DMS114 treated with DMSO at 0.1 percent for 48 hours (cell line): ENCODE measurements around the gene ARMC5.
A peak's percentile ranks its signal among the peaks of the same experiment; 100 is the strongest.
"Not testable (repeated sequence)": the region's sequence is repeated elsewhere in the genome, so short reads cannot be mapped to it uniquely, and the experiment has no call there.

Experiments used
- DNase-seq: peaks from one replicate; lab custom pipeline; 2025; ENCODE audit not compliant: unreplicated experiment; lab: John Stamatoyannopoulos, UW

Gene ARMC5, protein sequence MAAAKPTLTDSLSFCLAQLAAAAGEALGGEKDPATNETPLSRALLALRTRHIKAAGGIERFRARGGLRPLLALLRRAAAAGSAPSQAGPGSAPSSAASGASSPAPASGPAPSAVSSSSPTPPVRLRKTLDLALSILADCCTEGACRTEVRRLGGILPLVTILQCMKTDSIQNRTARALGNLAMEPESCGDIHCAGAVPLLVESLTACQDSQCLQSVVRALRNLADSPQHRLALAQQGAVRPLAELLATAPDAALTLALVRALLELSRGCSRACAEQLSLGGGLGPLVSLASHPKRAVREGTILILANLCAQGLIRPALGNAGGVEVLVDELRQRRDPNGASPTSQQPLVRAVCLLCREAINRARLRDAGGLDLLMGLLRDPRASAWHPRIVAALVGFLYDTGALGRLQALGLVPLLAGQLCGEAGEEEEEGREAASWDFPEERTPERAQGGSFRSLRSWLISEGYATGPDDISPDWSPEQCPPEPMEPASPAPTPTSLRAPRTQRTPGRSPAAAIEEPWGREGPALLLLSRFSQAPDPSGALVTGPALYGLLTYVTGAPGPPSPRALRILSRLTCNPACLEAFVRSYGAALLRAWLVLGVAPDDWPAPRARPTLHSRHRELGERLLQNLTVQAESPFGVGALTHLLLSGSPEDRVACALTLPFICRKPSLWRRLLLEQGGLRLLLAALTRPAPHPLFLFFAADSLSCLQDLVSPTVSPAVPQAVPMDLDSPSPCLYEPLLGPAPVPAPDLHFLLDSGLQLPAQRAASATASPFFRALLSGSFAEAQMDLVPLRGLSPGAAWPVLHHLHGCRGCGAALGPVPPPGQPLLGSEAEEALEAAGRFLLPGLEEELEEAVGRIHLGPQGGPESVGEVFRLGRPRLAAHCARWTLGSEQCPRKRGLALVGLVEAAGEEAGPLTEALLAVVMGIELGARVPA

DNA sequence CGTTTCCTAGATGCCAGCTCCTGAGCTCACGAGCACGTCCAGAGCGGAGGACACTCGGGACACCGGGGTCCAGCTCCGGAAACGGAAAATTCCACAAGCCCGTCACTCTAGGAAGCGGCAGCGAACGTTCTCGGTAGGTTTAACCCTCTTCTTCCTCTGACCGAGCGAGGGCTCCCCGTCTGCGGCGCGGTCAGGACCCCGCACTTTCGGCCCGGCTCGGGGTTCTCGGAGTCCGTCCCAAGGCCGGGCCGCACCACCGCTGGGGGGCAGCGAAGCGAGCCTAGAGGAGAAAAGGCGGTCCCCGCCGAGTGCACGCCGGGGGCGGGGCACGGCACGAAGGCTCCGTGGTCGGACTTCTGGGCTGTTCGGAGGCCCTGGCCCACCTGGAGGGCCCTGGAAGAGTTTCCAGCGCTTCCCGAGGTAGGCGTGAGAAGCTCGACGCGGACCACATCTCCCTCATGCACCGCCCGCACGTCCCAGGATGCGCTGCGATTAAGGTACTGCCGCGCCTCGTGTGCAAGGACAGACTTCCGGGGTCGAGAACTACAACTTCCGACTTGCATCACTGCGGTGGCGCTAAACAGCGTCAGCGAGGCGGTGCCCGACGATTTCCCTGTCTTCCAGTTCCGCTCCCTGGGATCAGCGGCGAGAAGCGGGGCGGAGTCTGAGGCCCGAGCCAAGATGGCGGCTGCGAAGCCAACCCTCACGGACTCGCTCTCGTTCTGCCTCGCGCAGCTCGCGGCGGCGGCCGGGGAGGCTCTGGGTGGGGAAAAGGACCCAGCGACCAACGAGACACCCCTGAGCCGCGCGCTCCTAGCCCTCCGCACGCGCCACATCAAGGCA lies at the start of gene ARMC5:
TSS of gene ARMC5 (plus strand) at position 658 of the 843 bp plus-strand sequence. CDS start at position 682, 24 bp downstream.
- DNase-seq = peak; percentile 95

DNA sequence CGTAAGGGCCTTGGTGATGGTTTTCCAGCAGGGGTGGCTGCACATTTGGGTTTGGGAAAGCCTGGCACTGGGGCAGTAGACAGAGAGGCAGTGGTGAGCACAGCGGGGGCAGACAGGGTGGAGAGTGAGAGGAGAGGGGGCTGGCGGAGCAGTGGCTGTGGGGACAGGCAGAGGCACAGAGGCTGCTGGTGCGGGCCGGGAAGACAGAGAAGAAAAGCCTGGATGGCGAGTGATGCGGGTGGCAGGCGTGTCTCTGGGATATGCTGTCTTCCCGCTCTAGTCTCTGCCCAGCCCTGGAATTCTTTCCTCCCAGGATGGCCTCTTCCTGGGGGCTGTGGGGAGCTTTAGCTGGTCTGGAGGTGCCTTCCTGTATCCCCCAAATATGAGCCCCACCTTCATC lies 49.2 kb upstream of the ARMC5 start:
- DNase-seq = no peak

DNA sequence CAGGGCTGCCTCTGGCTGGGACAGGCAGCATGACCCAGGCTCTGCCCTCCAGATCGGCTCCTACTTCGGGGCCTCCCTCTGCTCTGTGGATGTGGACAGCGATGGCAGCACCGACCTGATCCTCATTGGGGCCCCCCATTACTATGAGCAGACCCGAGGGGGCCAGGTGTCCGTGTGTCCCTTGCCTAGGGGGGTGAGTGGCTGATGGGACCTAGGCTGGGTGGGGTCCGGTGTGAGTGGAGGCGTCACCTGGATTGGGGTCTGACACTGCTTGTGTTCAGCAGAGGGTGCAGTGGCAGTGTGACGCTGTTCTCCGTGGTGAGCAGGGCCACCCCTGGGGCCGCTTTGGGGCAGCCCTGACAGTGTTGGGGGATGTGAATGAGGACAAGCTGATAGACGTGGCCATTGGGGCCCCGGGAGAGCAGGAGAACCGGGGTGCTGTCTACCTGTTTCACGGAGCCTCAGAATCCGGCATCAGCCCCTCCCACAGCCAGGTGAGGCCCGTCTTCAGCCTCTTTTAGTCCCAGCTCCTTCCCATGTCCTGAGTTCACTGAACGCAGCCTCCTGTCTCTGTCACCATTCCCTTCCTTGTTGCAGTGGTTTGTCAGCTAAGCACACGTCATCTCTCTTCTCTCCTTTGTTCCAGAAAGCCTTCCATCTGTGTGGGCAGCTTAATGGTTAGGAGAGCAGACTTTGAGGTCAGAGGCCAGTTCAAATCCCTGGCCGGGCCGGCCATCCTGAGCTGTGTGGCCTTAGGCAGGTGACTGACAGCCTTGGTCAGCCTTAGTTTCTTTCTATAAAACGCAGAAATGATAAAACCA lies 48.1 kb upstream of the ARMC5 start:
- no peak for DNase-seq

DNA sequence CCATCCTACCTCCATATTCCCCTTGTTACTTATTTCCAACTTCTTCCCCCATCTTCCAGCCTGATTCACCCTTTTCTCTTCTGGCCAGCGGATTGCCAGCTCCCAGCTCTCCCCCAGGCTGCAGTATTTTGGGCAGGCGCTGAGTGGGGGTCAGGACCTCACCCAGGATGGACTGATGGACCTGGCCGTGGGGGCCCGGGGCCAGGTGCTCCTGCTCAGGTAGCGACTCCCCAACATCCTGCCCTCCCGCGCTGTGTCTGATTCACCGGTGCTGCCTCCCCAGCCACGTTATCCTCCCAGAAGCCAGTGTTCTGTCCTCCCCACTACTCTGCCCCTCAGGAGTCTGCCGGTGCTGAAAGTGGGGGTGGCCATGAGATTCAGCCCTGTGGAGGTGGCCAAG lies 46.6 kb upstream of the ARMC5 start:
- no peak for DNase-seq

DNA sequence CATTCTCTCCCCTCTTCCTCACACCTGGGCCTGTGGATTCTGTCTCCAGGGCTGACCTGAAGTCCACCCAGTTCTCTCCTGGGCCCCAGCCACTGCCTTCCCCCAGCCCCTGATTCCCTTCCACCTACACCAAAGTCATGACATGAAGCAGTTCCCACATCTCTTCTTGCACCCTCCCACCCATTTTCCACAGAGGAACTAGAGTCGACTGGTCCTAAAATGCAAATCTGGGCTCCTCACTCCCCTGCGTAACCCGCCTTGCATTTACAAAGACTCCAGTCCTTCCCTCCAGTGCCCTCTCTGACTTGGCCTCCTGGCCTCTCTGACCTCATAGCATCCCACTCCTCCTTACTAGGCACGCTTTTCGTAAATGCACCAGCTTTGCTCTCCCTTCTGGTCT lies 45.9 kb upstream of the ARMC5 start:
- DNase-seq = no peak

DNA sequence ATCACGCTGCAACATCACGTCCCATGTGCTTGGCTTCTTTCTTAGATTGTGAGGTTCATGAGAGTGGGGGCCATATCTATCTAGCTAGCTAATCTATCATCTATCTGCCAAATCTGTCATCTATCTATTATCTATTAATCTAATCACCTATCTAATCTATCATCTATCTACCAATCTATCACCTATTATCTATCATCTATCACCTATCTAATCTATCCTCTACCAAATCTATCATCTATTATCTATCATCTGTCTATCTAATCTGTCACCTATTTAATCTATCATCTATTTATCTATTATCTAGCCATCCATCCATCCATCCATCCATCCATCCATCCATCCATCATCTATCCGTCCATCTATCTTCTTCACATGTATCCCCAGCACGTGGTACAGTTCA lies 45.4 kb upstream of the ARMC5 start:
- DNase-seq = no peak

DNA sequence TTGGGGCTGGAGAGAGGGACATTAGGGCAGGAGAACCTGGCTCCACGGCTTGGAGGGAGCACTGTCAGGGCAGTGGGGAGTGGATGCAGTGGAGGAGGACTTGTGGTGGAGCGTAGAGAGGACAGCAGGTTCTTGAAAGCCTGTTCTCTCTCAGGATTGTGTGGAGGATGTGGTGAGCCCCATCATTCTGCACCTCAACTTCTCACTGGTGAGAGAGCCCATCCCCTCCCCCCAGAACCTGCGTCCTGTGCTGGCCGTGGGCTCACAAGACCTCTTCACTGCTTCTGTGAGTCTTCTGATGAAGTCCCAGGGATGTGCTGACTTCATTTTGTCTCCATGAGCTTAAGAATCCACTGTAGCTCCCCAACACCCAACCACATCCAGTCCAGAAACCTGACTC lies 44.6 kb upstream of the ARMC5 start:
- no peak for DNase-seq

DNA sequence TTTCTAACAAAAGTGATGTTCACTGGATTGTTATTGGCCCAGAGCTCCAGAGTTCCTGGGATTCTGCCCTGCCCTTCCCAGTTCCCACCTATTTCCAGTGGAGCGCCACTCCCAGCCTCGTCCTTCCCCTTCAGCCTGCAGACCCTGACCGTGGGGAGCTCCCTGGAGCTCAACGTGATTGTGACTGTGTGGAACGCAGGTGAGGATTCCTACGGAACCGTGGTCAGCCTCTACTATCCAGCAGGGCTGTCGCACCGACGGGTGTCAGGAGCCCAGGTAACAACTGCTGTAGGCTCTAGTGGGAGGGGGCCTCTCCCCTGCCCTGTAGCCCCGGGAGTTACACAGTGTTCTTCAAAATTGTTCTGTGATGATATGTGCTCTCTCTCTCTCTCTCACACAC lies 42.9 kb upstream of the ARMC5 start:
- DNase-seq = no peak

DNA sequence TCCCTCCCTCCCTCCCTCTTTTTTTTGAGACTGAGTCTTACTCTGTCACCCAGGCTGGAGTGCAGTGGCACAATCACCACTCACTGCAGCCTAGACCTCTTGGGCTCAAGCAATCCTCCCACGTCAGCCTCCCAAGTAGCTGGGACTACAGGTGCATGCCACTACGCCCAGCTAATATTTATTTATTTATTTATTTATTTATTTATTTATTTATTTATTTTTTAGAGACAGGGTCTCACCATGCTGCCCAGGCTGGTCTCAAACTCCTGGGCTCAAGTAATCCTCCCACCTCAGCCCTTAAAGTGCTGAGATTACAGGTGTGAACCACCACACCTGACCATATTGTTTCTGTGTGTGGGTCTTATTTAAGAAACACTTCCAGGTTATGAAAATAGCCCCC lies 42.3 kb upstream of the ARMC5 start:
- not testable (repeated sequence) for DNase-seq

DNA sequence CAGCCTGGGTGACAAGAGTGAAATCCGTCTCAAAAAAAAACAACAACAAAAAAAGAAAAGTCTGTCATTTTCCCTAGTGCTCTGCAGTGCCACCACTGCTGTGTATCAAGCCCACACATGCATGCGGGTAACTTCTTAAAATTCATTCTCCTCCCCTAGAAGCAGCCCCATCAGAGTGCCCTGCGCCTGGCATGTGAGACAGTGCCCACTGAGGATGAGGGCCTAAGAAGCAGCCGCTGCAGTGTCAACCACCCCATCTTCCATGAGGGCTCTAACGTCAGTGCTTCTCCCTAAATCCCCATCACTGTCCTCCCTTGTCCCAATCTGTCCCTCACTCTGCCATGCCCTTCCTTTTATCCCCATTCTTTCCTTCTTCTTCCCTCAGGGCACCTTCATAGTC lies 41.4 kb upstream of the ARMC5 start:
- no peak for DNase-seq

DNA sequence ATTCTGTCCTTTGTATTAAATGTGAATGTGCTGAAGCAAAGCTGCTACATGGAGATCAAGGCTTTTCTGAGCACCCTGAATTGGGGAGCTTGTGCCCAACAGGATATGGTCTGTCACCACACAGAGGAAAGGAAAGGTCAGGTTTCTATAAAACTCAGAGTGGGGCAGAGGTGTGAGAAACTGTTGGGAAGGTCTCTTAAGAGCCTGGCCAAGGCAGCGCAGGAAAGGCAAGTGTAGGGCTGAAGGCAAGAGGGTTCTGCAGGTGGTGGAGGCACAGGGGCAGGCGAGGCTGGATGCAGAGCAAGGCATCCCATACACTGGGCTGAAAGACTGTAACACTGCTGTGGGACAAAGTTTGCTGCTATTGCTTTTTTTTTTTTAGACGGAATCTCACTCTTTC lies 39.3 kb upstream of the ARMC5 start:
- no peak for DNase-seq

DNA sequence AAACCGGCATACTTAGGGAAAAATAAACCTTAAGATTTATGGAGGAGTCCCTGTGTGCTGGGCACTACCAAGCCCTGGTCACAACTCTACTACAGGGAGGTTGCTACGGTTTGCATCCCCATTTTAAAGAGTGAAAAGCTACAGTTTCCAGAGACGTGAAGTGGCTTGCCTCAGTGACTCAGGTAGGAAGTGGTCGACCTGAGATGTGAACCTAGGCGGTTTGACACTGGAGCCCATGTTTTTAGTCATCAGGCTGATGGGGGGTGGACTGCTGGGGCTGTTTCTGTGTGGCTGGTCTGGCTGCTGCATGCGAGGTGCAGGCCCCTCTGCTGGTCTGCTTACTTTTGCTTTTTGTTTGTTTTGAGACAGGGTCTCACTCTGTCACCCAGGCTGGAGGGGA lies 37.7 kb upstream of the ARMC5 start:
- DNase-seq = no peak

DNA sequence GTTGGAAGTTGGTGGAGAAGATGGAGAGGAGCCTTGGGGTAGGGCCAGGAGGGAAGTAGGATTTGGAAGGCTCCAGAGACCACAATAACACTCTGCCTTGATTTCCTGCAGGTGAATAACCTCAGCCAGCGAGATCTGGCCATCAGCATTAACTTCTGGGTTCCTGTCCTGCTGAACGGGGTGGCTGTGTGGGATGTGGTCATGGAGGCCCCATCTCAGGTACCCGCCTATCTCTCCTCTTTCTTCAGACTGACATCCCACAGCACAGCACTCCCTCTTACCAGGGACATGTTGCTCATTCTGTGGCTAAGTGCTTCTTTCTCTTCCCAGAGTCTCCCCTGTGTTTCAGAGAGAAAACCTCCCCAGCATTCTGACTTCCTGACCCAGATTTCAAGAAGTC lies 36.1 kb upstream of the ARMC5 start:
- DNase-seq = no peak

DNA sequence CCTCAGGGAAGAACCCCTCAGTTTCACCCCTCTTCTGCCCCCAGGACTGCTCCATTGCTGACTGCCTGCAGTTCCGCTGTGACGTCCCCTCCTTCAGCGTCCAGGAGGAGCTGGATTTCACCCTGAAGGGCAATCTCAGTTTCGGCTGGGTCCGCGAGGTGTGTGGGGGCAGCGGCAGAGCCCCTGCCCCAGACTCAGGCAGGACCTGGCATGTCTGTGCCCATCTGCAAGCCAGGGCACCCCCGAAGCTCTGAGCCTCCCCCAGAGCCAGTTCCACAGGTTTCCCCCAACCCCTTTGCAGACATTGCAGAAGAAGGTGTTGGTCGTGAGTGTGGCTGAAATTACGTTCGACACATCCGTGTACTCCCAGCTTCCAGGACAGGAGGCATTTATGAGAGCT lies 35.5 kb upstream of the ARMC5 start:
- no peak for DNase-seq

DNA sequence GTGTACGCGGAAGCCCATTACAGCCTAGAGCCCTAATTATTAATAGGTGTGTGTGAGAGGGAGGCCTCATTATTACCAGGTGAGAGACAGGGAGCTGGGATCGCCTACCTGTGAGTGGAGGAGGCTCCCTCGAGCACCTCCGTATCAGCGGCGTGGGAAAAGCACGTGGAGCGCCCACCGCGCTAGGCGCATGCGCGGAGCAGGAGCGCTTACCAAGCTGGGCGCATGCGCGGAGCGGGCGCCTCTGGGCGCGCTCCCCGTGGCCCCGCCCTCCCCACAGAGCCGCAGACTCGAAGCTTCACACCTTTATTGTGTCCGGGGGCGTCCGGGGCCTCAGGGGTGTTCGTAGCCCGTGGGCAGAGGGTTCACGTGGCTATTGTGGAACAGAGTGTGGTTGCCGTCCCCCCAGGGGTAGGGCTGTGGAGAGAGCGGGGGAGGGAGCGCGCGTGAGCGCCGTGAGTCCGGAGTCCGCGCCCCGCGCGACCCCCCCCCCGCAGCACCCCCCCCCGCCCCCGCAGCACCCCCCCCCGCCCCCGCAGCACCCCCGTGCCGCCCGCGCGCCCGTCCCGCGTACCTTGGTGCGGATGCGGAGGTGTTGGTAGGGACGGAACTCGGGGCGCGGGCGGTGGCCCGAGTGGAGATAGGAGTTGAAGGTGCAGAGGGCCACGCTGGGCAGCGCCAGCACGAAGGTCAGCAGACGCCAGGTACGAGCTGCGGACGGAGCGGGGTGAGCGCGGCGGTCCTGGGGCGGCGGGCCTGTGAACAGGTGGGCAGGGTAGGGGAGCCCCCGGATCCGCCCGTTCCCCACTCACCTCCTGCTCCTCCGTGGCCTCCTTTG lies 31.6 kb upstream of the ARMC5 start:
- DNase-seq = peak; percentile 42

DNA sequence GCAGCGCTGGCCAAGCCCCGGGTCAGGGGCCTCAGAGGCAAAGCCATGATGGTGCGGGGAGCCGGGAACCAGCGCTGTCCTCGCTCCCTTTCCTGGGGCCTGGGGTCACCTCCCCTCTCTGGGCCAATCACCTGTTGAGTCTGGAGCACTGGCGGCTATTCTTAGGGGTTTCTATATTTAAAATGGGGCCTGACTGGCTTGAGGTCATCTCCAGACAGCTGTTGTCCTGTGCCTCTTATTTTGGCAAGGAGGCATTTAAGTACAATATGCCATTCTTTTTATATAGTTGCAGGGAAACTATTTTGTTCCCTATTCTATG lies 31.1 kb upstream of the ARMC5 start, which contains the start of gene COX6A2:
TSS of gene COX6A2 (minus strand) at position 82 of the 319 bp plus-strand sequence. CDS start at position 47, 35 bp downstream.
- no peak for DNase-seq

DNA sequence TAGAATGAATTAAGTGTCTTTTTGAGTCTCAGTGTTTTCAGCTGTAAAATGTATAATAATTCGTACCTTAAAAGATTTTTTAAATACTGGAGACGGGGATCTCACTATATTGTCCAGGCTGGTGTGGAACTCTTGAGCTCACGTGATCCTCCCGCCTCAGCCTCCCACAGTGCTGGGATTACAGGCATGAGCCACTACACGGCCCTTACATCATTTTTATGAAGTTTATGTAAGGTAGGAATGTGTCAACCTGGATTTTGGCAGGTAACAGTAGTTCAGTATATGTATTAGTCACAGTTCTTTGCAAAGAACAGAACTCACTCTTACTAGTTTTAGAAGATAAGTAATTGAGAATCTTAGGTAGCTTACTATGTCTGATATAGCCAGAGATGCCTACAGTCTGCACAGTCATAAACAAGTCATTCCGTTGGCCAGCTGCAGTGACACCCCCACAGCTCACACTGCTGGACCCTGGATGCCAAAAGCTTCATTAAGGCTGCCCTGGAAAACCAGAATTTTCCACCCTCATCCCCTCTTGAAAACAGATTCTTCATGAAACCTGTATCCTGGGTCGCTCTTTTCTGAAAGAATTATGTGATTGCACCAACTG lies 30.6 kb upstream of the ARMC5 start:
- no peak for DNase-seq

DNA sequence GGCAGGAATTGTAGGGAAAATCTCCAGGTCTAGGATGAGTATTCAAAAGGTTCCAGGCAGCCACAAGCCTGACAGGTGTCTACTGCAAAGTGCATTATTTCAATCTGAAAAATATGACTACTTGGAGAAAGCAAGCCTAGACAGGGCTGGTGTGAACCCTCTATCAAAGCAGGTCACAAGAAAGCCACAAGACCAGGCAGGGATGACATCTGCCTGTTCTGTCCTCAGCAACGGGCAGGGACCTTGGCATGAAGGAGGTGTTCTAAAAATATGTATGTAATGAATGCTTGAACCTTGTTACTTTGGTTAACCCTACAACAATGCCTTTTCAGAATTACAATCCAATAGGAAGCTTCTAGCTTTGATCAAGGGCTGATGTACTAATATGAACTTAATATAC lies 30.0 kb upstream of the ARMC5 start:
- DNase-seq = no peak

DNA sequence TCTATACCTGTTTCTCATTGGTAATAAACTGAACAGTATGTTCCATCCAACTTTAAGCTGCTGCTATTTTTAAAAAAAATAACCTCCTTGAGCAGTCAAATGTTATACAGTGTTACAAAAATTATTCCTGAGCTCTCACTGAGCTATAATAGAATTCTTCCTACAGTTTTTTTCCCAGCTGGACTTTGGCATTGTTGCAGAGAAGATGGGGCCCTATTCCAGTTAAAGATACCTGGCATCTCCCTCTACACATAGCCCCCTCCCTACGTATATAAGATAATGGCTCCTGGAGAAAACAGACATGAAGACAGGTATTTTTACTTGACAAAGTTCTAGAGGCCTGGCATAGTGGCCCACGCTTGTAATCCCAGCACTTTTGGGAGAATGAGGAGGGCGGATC lies 29.5 kb upstream of the ARMC5 start:
- no peak for DNase-seq
